Stimulated activated CD8-positive, alpha-beta memory T cell treated with anti-CD3 and anti-CD28 coated beads, Interleukin-7, amount 100 ng/mL, for 48 hours (primary cell): ENCODE data around the gene SCAMP4.

Source experiments
- DNase-seq, 2 donors: peaks; one replicate each; pipeline ENCODE4 v3.0.0-alpha.2; 2020; ENCODE audit warnings: low read depth in 1 of 2; ENCODE audit errors: extremely low read depth in 1 of 2

SCAMP4 gene

DNA sequence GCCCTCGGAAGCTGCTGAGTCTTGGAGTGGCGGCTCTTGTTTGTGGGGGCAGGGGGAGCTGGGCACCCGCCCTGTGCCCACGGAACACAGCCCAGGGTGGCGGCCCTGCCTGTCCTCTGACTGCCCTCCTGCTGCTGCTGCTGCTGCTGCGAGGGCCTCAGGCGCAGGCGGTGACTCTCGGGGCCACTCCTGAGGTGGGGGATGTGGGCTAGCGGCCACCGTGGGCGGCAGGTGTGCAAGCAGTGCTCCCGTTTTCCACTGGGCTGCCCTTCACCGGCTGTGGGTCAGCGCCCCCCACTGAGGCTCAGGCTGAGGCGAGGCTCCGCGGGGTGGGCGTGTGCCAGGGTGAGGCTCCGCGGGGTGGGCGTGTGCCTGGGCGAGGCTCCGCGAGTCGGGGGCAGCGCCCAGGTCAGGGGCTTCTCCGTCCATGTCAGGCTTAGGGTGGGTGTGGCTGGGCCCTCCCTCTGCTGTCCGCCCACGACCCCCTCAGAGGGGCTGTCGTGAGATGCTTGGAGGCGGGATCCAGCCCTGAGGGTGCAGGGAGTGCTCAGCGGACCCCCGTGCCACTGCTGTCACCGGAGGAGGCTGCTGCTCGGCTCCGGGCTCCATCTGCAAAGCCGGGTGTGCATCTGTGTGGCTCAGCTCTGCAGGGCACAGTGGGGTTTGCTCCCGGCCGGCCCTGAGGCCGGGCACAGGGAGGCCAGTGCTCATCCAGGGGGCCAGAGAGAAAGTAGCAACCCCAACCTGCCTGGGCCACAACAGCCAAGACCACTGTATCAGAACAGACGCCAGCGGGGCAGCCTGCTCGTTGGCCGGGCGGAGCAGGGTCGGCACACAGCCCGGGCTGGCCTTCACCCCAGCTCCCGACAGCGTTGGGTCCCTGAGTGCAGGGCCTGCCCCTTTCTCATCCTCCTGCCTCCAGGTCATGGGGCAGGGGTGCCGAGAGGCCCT is 50.2 kb downstream of the SCAMP4 start:
- DNase-seq = no peak

DNA sequence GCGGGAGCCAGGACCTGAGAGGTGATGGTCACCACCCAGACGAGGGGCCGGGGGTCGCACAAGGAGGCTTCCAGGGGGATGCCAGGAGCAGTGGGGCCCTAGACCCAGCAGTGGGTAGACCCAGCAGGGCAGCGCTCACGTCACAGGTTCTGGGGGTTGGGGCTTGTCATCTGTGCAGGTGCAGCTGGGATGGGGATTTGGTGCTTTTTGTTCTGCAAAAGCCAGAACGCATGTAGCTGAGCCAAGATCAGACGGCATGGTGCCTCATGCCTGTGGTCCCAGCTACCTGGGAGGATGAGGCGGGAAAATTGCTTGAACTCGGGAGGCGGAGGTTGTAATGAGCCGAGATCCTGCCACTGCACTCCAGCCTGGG is 50.9 kb downstream of the SCAMP4 start:
- no peak for DNase-seq

DNA sequence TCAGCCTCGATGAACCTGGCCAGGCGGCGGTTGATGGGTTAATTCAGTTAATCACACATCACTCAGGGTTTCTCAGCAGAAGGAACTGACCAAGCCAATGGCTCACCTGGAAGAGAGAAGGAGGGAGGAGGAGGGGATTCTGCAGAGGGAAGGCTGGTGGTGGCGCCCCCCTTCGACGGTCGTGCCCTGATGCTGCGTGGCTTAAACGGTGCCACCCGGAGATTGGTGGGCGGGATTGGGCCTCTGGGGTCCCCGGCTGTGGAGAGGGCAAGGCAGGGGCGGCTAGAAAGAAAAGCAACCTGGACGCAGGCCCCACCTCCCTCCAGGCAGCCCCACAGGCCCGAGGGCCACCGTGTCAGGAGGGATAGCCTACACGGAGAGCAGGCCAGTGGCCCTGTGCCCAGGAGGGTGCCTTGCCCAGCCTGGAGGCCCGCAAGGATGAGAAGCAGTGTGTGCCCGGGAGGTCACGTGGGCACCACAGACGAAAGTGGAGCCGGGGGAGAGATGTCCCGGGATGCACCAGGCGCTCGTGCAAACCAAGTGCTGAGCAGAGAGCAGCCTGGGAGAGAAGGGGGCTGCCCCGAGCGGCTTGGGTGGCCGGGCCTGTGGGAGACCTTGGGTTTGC is 51.8 kb downstream of the SCAMP4 start:
- no peak for DNase-seq

DNA sequence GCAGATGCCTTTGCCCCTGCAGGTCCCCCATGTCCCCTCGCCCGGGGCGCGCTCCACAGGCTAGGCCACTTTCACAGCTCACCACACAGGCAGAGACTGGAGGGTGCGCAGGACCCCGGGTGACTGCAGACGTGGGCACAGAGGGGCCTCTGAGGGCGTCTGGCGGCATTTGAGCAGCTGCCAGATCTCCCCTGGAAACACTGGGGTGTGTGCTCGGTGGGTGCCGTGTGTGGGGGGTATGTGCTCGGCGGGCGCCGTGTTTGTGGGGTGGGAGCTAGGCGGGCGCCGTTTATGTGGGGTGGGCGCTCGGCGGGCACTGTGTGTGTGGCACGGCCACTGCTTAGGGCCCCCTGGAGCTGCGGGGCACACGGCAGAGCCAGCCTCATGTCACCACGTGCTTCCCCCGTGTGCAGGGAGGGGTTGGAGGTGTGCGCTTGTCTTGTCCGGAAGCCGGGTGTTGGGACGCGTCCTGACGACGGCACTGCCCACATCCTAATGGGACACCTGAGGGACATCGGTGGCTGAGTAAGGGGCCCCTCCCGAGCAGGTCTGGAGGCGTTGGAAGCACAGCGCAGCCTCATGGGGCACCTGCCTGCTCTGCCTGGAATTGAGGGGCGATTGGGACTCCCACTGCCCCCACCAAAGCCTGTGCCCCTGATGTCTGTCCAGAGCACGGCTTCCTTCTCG is 52.5 kb downstream of the SCAMP4 start:
- DNase-seq = no peak

DNA sequence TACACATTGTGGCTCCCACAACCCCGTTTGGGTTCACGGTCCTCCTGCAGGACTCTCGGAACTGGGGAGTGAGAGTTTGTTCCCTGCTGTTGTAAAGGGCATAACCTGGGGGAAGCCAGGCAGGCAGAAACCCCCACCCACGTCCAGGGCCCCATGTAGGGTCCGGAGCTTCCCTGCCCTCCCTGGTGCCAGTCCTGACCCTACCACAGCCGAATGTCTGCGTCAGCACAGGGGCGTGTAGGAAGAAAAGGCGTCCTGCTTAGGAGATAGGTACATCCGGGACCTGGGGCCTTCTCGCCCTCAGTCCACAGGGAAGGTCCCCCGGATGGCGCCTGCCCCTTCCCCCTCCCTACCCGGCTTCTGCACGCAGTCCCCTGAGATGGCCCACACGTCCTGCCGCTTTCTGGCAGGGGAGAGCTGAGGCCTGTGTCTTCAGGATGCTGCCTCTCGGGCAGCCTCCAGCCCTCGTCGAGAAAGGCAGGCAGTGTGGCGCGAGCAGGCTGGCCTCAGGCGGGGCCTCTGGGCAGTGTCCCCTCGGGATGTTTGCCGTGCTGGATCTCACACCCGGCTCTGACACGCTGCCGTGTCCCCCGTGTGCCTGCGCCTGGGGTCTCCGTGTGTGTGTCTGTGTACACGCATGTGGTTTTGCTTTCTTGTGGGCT is 54.9 kb downstream of the SCAMP4 start:
- no peak for DNase-seq

DNA sequence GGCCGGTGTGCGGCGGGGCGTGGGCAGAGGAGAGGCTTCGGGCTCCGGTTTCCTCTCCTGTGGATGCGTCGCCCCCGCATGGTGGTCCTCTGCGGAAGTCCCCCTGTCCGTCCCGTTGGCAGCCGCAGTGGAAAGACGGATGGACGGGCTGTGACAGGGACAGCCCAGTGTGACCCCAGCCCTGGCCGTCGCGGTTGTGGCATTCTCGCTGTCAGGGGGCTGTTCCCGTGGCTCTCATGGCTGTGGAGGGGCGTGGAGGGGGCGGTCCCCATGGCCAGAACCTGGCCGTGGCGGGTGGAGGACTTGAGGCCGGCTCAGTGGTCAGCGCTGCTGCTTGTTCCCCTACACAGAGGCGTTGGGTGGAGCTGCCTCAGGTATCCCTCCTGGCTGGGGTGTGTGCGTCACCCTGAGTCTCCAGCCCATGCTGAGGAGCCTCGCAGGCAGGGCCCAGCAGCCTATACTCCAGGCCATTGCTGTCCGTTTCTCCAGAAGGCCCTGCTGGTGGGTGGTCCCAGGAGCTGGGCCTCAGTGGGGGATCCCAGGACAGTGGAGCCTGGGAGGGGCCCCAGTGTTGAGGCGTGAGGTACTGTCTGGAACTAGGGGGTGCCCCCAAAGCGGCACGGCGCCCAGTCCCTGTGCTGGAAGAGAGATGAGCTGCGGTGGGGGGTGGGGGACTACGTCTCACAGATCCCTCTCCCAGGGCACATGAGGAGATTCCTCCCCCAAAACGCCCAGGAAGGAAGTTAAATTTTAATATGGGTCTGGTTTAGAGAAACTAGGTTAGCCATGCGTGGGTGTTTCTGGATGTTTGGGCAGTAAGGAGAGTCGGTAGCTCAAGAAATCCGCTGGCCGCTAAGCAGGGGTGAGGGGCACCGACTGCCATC is 56.0 kb downstream of the SCAMP4 start:
- no peak for DNase-seq

DNA sequence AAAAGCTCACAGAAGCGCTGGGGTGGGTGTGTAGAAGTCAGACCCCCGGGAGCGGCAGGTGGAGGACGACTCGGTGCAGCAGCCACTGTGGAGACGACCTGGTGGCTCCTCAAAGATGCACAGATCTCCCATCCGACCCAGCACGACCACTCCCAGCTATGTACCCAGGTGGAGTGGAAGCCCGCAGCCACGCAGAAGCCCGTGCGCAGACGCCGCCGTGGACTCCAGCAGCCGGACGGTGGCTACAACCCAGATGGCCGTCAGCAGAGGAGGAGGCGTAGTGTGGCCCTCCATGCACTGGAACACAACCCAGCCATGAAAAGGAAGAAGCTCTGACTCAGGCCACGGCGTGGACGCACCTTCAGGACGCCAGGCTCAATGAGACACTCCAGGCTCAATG is 57.5 kb downstream of the SCAMP4 start:
- no peak for DNase-seq

DNA sequence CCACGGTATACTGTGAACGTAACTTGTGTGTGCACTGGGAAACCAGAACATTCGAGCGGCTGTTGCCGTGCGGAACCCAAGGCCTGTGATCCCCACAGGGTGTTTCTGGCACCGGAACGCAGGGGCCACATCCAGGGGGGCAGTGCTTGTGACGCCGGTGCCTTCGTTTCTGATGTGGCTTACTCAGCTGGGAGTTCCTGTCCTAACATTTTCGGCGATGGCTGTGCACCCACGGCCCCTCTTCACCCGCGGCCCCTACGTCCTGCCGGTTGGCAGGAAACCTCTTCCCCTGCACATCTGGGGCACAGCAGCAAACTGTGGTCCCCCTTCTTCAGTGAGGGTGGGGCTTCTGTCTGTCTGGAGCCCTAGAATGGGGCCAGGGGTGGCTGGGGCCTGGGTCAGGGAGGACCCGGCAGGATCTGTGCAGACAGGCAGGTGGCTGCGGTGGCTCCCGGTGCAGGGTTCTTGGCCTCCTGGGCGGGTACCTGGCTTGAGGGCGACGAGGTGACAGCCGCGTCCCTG is 61.9 kb downstream of the SCAMP4 start:
- peak in 1 of 2 donors; percentile 18 for DNase-seq

DNA sequence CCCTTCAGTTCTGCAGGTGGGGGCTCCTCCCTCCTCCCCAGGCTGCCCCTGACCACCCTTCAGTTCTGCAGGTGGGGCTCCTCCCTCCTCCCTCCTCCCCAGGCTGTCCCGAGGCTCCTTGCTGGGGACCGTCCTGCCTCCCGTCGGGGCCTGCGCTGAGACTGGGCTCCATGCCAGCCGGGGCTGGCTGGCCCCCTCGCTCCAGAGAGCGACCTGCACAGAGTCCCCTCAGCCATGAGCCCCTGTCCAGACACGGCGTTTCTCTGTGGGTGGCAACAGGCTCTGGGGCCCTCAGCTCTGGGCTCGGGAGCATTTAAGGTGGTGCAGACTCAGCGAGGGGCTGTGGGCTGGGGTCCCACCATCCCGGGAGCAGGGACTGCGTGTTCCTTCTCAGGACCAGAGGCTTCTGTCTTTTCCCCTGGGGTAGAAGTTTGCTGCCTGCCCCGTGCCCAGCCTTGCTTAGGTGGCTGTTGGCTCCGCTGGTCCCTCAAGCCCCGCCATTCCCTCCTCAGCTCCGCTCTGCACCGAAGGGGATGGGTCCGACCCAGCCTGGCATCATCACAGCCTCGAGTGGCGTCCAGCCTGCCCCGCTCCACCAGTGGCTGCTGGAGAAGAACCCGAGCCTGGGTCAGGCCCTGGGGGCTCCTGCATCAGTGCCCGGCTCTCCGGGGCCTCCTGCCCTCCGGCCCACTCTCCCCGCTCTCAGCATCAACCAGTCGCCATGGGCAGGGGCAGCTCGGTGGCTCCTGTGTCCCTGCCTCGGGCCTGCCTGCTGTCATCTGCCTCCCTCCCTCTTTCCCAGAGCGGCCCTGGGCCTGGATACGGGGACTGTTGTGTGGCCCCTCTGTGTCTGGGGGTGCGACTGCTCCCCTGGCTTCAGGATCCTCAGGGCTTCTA is 63.3 kb downstream of the SCAMP4 start:
- no peak for DNase-seq

DNA sequence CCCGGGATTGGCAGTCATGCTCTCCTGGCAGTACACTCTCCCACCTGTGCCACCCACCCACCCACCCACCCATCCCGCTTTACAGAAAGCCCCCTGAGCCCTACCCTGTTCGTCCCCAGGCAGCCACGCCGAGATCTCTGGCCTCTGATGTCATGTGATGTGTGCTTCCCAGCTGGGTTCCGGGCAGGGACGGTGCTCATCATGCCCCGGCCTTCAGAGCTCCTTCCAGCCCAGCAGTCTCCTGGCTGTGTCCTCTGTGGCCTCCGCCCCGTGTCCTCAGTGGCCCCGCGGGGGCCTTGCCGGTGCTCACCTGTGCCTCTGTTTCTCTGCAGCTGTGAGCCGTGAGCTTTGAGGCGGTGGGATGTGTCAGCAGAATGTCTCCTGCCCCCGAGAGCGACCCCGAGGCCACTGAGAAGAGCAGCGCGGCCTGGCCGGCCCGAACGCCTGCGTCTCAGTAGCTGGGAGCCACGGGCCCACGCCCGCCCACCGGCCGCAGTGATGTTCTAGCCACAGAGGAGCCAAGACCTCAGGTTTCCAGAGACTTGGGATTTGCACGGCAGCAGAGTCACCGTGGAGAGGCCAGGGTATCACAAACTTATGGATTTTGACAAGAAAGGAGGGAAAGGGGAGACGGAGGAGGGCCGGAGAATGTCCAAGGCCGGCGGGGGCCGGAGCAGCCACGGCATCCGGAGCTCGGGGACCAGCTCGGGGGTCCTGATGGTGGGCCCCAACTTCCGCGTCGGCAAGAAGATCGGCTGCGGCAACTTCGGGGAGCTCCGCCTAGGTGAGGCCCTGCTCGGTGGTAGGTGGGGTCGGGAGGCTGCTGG is 64.2 kb downstream of the SCAMP4 start:
- no peak for DNase-seq

DNA sequence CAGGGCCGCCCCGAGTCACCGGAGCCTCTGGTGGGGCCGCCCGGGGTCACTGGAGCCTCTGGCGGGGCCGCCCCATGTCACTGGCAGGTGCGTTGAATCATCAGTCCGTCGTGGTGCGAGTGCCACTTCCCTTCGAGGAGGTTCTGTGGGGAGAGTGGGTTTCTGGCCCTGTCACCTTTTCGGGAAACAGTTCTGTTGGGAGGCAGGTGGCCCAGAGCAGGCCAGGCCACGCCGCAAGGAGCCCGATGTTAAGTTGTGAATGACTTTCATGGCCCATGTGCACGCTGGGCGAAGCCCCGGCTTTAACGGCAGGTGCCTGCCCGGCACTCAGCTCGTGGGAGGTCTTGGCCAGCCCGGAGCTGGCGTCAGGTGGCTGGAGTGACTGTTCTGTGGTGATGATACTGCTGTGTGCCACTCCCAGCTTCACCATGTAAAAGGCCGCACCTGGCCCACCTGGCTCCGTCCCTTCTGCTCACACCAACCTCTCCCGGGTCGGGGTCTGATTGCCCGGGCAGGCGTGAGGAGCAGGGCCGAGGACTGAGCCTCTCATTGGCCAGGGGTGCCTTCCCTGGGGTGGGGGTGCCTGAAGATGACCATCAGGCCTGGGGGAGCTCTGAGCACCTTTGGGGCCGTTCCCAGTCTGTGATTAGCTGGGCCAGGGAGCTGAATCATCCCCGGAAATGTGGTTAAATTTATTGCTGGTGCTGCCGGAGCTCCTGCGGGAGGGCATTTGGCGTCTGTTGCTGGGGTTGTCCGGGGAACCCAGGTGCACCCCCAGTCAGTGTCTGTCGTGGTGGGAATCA is 65.0 kb downstream of the SCAMP4 start:
- no peak for DNase-seq

DNA sequence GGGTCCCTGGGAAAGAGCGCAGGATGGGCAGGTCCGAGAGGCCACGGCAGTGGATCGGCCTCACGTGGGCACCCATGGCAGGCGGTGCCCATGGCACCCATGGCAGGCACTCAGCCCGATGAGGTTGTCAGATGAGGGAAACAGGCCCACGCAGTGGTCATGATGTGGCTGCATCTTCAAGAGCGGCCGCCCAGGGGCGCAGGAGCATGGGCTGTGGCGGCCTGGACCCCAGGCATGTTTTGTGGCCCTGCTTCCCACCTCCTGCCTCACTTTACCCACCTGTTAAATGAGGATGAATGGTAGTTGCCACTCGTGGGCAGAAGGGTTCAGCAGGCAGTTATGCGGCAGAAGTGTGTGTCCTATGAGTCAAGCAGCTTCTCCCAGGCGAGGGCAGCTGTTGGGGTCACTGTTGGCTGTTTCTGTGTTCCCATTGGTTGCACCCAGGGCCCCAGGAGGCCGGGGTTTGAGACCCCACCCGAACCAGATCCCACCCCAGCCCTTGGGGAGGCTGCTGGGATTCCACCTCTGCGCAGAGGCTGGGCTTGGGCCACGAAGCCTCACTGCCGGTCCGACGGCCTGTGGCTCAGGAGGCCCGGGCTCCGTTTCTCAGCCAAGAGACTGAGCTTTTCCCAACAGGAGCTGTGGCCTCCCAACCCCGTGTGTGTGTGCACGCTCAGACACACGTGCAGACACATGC is 65.8 kb downstream of the SCAMP4 start:
- no peak for DNase-seq

DNA sequence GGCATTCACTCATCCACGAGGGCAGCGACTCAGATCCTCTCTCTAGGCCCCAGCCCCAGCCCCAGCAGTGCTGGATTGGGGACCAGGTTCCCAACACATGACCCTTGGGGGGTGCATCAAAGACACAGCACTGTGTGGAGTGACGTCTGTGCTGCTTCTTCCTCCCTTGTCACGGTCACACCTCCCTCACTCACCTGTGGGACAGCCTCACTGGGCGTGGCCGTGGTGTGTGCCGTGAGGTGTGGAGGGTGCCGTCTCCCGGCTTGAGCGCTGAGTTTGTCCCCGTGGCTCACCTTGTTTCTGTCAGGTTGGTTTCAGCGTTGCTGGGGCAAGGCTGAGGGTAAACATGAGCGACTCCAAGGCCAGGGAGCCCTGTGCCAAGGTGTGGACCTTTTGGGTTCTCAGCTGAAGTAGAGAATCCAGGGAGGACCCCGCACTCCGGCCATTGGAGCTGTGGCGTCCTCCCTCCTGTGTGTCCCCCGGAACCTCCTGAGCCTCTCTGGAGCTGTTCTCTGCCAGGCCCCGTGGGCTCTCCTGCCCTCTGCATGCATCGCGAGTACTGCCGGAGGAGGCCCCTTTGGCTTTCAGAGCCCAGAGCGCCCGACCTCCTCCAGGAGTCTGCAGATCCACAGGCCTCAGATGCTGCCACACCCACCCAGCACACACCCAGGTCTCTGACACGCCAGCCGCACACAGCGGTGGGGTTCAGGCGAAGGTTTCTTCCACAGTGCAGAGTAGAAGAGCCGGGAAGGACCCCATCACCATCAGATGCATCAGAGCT is 69.4 kb downstream of the SCAMP4 start:
- no peak for DNase-seq

DNA sequence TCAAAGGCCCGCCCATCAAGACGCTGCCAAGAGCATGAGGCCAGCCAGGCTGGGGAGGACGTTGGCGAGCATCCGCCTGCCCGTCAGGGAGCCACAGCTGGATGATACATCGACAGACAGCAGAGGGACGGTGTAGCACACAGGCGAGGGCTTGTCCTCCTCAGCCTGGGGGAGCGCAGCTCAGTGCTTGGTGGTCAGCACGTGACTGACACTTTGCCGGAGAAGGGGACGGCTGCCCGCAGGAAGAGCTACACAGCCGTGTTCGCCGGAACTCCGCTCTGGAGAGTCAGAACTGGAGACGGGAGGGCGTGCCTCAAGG is 69.9 kb downstream of the SCAMP4 start:
- DNase-seq = no peak
